HG03159 (cell line): ENCODE results near the gene TTLL11.
"Not testable (repeated sequence)": the region's sequence is repeated elsewhere in the genome, so short reads cannot be mapped to it uniquely, and the experiment has no call there.

ENCODE experiments used
- ATAC-seq: cut with Tn5 transposase; IDR thresholded peaks from one replicate; pipeline ENCODE4 v1.9.1; 2021; ENCODE audit warnings: mild to moderate bottlenecking, moderate library complexity; ENCODE audit not compliant: unreplicated experiment

The TTLL11 gene

GRCh38 chr9:122085260-122085659 lies 7.8 kb downstream of the TTLL11 start:
- ATAC-seq: no peak

GRCh38 chr9:122084026-122084675 lies 9.0 kb downstream of the TTLL11 start:
- ATAC-seq: no peak

DNA sequence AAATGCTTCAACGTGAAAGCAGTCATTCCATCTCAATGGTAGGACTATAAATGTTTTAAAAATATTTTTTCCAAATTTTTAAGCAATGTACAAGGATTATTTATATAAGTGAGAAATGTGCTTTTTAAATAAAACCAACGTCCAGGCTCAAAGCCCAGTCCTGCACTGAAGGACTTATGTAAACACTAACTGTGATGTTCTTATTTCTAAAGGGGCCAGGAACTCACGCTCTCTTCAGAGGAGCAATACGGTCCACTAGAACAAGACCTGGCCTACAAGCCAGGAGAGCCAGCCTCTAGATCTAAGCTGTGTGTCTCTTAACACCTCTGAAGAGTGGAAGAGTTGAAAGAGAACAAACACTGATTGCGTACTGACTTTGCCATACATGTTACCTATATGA lies 12.1 kb downstream of the TTLL11 start:
- no peak for ATAC-seq

DNA sequence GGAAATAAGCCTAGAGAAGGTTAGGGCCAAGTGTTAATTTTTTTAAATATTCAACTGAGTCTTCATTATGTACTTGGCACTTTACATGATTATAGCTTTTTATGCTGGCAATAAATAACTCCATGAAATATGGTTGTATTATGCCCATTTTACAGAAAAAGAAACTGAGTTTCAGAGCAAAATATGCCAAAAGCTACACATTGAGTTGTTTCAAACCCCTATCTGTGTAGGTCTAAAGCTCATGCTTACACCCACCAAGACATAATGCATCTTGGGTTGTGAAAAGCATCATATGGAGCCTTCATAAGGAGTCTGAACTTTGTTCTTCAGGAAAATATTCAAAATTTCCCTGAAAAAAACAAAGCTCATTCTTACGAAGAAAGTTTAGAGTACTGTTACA lies 14.6 kb downstream of the TTLL11 start:
- ATAC-seq: no peak

DNA sequence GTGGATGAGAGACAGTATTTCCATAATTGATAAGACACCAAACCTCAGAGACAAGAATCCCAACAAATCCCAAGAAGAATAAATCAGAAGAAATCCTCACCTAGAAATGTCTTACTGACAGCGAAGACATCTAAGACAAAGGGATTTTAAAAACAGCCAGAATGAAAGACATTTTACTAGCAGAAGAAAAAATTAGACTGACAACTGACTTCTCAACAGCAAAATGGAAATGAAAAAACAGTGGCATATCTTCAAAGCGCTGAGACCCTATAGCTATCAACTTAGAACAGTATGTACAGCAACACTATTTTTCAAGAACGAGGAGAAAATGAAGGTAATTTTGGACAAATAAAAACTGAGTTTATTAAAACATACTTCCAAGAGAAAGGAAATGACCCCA lies 16.3 kb downstream of the TTLL11 start:
- ATAC-seq: no peak

DNA sequence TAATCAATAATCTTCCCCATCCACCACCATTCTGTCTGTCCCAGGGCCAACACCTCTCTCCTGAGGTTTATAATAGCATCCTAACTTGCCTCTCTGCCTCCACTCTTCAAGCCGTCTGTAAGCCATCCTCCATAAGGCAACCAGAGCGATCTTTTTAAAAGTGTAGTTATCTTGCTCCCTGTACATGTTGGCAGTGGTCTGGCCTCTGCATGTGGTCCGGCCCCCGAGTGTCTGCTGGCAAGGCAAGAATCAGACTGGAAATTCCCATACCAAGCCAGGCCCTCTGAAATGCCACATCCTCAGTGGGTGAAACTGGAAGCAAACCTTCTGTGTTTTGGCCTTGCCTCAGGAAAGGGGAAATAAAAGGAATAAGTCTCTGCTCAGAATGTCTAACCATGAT lies 17.0 kb downstream of the TTLL11 start:
- ATAC-seq: no peak

- no peak for ATAC-seq
These were observed 17.7 kb downstream of the TTLL11 start for GRCh38 chr9:122075135-122076030.

DNA sequence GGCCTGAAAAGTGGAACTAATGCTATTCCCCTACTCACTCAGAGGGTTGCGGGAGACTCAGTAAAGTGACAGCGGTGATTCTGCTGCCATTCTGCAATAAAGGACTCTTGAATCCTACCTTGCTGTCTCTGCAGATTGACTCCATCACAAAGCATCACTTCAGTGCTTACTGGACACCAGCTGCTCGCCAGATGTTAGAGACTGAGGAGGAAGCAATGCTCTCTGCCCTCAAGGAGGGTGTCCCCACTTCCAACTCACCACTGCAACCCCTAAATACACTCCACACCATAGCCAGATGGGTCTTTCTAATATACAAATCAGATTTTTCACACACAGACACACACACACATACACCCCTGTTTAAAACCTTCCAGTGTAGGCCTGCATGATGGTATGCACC lies 21.4 kb downstream of the TTLL11 start:
- ATAC-seq: no peak

DNA sequence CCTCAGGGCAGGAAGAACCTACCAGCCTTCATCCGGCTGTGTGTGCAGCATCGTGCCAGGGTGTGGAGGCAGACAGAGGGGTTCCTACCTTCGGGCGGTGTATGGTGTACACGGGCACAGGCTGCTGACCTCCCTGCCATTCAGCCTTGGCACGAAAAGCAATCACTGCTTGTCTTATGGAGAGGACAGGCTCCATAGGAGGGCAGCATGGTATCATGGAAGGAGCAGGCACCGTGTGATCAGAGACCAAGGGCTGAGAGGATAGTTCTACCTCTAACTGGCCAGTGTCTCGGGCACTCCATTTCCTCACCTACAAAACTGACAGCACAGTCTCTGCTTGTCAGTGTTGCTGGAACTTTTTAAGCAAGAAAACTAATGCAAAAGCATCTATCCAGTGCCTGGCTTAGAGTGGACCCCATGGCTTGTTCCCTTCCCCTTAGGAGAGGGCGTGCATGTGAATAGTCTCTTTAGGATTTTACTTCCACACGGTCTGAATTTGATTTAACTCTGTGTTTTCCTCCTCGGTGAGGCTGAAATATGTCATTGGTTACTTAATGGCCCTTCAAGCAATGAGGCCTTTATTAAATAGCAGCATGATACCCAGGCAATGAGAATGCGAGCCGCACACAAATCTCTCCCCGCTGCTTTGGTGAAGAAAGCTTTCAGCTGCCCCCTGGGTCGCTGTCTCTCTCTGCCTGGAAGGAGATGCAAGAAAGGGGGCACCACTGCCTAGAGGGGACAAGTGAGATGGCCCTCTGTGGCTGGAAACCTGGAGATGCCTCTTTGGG lies 22.2 kb downstream of the TTLL11 start:
- ATAC-seq: no peak

DNA sequence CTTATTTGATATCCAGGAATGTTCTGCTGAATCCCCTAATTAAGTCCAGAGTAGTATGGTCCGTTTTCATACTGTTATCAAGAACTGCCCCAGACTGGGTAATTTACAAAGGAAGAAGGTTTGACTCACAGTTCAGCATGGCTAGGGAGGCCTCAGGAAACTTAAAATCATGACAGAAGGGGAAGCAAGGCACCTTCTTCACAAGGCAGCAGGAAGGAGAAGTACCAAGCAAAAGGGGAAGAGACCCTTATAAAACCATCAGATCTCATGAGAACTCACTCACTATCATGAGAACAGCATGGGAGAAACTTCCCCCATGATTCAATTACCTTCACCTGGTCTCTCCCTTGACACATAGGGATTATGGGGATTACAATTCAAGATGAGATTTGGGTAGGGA lies 26.4 kb downstream of the TTLL11 start:
- ATAC-seq: not testable (repeated sequence)

GRCh38 chr9:122065923-122066629 lies 27.0 kb downstream of the TTLL11 start:
- ATAC-seq: no peak

- no peak for ATAC-seq
These were observed 32.6 kb downstream of the TTLL11 start for GRCh38 chr9:122060481-122060880.

GRCh38 chr9:122059955-122060324 lies 33.2 kb downstream of the TTLL11 start:
- no peak for ATAC-seq

- no peak for ATAC-seq
These were observed 33.7 kb downstream of the TTLL11 start for GRCh38 chr9:122059214-122059954.

DNA sequence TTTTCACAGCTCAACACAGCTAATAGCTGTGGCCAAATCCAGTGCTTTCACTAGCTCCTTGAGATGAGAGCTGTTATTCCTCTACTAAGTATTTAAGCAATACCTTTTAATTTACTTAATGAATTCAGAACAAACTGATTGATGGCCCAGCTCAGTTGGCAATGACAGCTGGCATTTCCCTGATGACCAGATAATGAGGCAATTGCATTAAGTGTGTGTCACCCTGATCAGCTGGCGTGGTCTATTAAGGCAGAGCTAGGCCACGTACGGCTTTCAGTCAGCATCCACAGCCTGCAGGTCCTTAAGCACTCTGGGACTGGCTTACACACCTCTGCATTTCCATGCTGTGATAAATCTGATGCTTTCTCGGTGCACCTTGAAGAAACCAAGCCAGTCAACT lies 34.4 kb downstream of the TTLL11 start:
- ATAC-seq: no peak

DNA sequence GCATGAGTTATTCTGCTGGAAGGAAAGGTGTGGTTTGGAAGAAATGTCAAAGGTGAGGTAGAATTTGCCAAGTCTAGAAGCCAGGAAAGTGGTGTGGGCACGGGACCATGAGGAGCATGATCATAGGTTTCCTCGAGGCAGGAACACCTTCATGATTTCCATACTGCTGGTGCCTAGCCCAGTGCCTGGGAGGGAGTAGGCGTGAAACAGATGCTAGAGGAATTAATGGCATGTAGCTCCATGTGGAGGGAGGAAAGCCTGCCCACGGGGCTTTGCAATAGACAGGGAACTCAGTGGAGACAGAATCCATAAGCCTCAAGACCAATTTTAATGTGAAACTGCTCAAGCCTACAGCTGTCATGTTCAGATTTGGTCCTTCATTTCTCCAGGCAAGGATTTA lies 35.1 kb downstream of the TTLL11 start:
- no peak for ATAC-seq

DNA sequence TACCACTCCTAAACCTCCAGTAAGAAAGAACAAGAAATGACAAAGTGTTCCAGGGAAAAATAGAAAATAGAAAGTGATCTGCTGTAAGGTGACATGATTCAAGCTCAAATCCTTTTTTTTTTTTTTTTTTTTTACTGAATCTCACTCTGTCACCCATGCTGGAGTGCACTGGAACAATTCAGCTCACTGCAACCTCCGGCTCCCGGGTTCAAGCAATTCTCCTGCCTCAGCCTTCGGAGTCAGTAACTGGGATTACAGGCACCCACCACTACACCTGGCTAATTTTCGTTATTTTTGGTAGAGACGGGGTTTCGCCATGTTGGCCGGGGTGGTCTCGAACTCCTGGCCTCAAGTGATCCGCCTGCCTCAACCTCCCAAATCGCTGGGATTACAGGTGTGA lies 35.9 kb downstream of the TTLL11 start:
- no peak for ATAC-seq

DNA sequence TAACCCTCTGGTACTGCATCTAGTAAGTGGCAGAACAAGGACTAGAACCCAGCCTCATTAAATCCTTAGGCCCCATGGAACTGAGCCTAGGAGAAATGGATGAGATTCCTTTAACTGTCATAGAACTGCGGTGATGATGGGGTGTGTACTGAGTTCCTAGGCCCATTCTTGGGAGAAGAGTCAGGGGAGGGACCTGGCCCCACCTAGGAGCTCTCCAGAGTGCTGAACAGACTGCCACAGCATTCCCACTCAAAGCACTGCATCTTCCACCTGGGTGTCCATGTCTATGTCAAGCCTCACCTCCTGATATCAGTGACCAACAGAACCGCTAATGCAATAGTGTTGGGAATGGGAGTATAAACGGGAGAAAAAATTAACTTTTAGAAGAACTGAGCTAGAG lies 36.6 kb downstream of the TTLL11 start:
- no peak for ATAC-seq

GRCh38 chr9:122055701-122056100 lies 37.4 kb downstream of the TTLL11 start:
- no peak for ATAC-seq

- no peak for ATAC-seq
These were observed 39.3 kb downstream of the TTLL11 start for GRCh38 chr9:122053567-122054350.
